22Rv1 (cell line): ENCODE results near the gene OARD1.

Experiments used
- CTCF ChIP-seq: fragments of 450-650 bp; IDR thresholded peaks from 2 replicates; pipeline ENCODE4 v1.5.1; 2017; ENCODE audit warnings: mild to moderate bottlenecking
- ZFX ChIP-seq: fragments of 450-650 bp; IDR thresholded peaks from 2 replicates; pipeline ENCODE4 v1.6.1; 2017; ENCODE audit warnings: antibody characterized with exemption, borderline replicate concordance

DNA sequence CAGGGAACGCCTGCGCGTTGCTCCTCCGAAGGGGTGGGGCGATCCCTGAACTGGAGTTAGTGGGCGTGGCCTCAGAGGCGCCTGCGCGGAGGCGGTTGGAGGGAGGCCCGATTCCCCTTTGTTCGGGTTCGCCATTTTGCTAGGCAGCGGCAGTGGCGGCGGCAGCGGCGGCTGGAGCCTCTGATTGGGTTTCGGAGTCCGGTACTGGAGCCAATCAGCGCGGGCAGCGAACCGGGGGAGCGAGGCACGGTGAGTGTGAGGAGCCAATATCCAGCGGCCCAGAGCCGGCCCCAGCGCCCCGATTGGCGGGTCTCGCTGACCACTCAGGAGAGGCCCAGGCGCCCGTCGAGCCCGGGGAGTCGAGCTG lies 663 bp upstream of the OARD1 start, which contains the start of gene NFYA:
- TF ChIP-seq CTCF: no peak
- TF ChIP-seq ZFX: no peak
